ENCODE results near the gene PHACTR1.

PHACTR1 gene

GRCh38 chr6:12851123-12851695 is 134.6 kb downstream of the PHACTR1 start:
- Histone ChIP-seq H3K9ac (ENCODE audit: insufficient read length) (no peak overlapping the region), H3K36me3 (ENCODE audit: insufficient read depth, low read length) (no peaks in the 10 kb centered on the region), H3K9me3 (ENCODE audit: low read depth, low read length) (no peaks in the 10 kb centered on the region), H3K4me3 (no peak overlapping the region), H3K27ac (no peak overlapping the region)
- no peak for DNase-seq (ENCODE audit: low read depth, low spot score)
- TF ChIP-seq FOXP2 (optimal IDR thresholded peaks at IDR 0.05; ENCODE audit: control extremely low read depth, extremely low read length, insufficient read depth) (no peak), EZH2 (IDR thresholded peaks at IDR 0.05) (no peak), POLR2AphosphoS5 (IDR thresholded peaks at IDR 0.05; ENCODE audit: borderline replicate concordance, low read depth, low read length) (no peak)

- no peak for DNase-seq (ENCODE audit: low read depth, low spot score)
- H3K4me3 ChIP-seq = no peak overlapping the region
Measured at GRCh38 chr6:12861603-12862002, 145.0 kb downstream of the PHACTR1 start.

GRCh38 chr6:12865117-12865516 is 148.6 kb downstream of the PHACTR1 start:
- no peaks in the 10 kb centered on the region for H3K36me3 ChIP-seq (ENCODE audit: insufficient read depth, low read length)
- no peak overlapping the region for H3K9ac ChIP-seq (ENCODE audit: insufficient read length)
- DNase-seq (ENCODE audit: low read depth, low spot score) = no peak

More at GRCh38 chr6:12861603-12862002, 145.0 kb downstream of the PHACTR1 start:
- Histone ChIP-seq H3K27ac (no peak overlapping the region), H3K9ac (ENCODE audit: insufficient read length) (no peak overlapping the region), H3K36me3 (ENCODE audit: insufficient read depth, low read length) (no peaks in the 10 kb centered on the region), H3K9me3 (ENCODE audit: low read depth, low read length) (no peaks in the 10 kb centered on the region)
- TF ChIP-seq FOXP2 (optimal IDR thresholded peaks at IDR 0.05; ENCODE audit: control extremely low read depth, extremely low read length, insufficient read depth) (no peak), POLR2AphosphoS5 (IDR thresholded peaks at IDR 0.05; ENCODE audit: borderline replicate concordance, low read depth, low read length) (no peak), EZH2 (IDR thresholded peaks at IDR 0.05) (no peak)

GRCh38 chr6:12865671-12866181 is 149.2 kb downstream of the PHACTR1 start:
- Histone ChIP-seq H3K9ac (ENCODE audit: insufficient read length) (no peak overlapping the region), H3K9me3 (ENCODE audit: low read depth, low read length) (no peaks in the 10 kb centered on the region), H3K4me3 (0 out of 2 replicates have a peak overlapping the region, but pooled peaks have one; percentile 6), H3K36me3 (ENCODE audit: insufficient read depth, low read length) (no peaks in the 10 kb centered on the region), H3K27ac (no peak overlapping the region)
- TF ChIP-seq POLR2AphosphoS5 (IDR thresholded peaks at IDR 0.05; ENCODE audit: borderline replicate concordance, low read depth, low read length) = no peak
- TF ChIP-seq EZH2 (IDR thresholded peaks at IDR 0.05) = no peak
- TF ChIP-seq FOXP2 (optimal IDR thresholded peaks at IDR 0.05; ENCODE audit: control extremely low read depth, extremely low read length, insufficient read depth) = no peak
- no peak for DNase-seq (ENCODE audit: low read depth, low spot score)

More at GRCh38 chr6:12865117-12865516, 148.6 kb downstream of the PHACTR1 start:
- no peaks in the 10 kb centered on the region for H3K9me3 ChIP-seq (ENCODE audit: low read depth, low read length)
- TF ChIP-seq EZH2 (IDR thresholded peaks at IDR 0.05) (no peak), POLR2AphosphoS5 (IDR thresholded peaks at IDR 0.05; ENCODE audit: borderline replicate concordance, low read depth, low read length) (no peak), FOXP2 (optimal IDR thresholded peaks at IDR 0.05; ENCODE audit: control extremely low read depth, extremely low read length, insufficient read depth) (no peak)
- H3K4me3 ChIP-seq = no peak overlapping the region
- H3K27ac ChIP-seq = no peak overlapping the region

GRCh38 chr6:12866422-12867029 is 150.0 kb downstream of the PHACTR1 start:
- H3K9me3 ChIP-seq (ENCODE audit: low read depth, low read length) = no peaks in the 10 kb centered on the region
- DNase-seq (ENCODE audit: low read depth, low spot score) = peak; percentile 35
- TF ChIP-seq POLR2AphosphoS5 (IDR thresholded peaks at IDR 0.05; ENCODE audit: borderline replicate concordance, low read depth, low read length) (no peak), EZH2 (IDR thresholded peaks at IDR 0.05) (no peak), FOXP2 (optimal IDR thresholded peaks at IDR 0.05; ENCODE audit: control extremely low read depth, extremely low read length, insufficient read depth) (no peak)
- H3K9ac ChIP-seq (ENCODE audit: insufficient read length) = no peak overlapping the region
- no peaks in the 10 kb centered on the region for H3K36me3 ChIP-seq (ENCODE audit: insufficient read depth, low read length)
- H3K27ac ChIP-seq = no peak overlapping the region
- H3K4me3 ChIP-seq = 0 out of 2 replicates have a peak overlapping the region, but pooled peaks have one; percentile 6

- no peaks in the 10 kb centered on the region for H3K36me3 ChIP-seq (ENCODE audit: insufficient read depth, low read length)
- no peaks in the 10 kb centered on the region for H3K9me3 ChIP-seq (ENCODE audit: low read depth, low read length)
- no peak overlapping the region for H3K9ac ChIP-seq (ENCODE audit: insufficient read length)
- H3K4me3 ChIP-seq = no peak overlapping the region
- TF ChIP-seq EZH2 (IDR thresholded peaks at IDR 0.05) (no peak), POLR2AphosphoS5 (IDR thresholded peaks at IDR 0.05; ENCODE audit: borderline replicate concordance, low read depth, low read length) (no peak), FOXP2 (optimal IDR thresholded peaks at IDR 0.05; ENCODE audit: control extremely low read depth, extremely low read length, insufficient read depth) (no peak)
- no peak for DNase-seq (ENCODE audit: low read depth, low spot score)
- no peak overlapping the region for H3K27ac ChIP-seq
Measured at GRCh38 chr6:12869816-12870432, 153.4 kb downstream of the PHACTR1 start.

GRCh38 chr6:12873691-12874090 is 157.1 kb downstream of the PHACTR1 start:
- TF ChIP-seq POLR2AphosphoS5 (IDR thresholded peaks at IDR 0.05; ENCODE audit: borderline replicate concordance, low read depth, low read length) = no peak
- no peak for TF ChIP-seq FOXP2 (optimal IDR thresholded peaks at IDR 0.05; ENCODE audit: control extremely low read depth, extremely low read length, insufficient read depth)
- no peak for TF ChIP-seq EZH2 (IDR thresholded peaks at IDR 0.05)
- no peak overlapping the region for H3K4me3 ChIP-seq
- H3K27ac ChIP-seq = no peak overlapping the region
- DNase-seq (ENCODE audit: low read depth, low spot score) = no peak
- no peak overlapping the region for H3K9ac ChIP-seq (ENCODE audit: insufficient read length)
- no peaks in the 10 kb centered on the region for H3K9me3 ChIP-seq (ENCODE audit: low read depth, low read length)
- H3K36me3 ChIP-seq (ENCODE audit: insufficient read depth, low read length) = no peaks in the 10 kb centered on the region

- Histone ChIP-seq H3K36me3 (ENCODE audit: insufficient read depth, low read length) (no peaks in the 10 kb centered on the region), H3K27ac (no peak overlapping the region), H3K4me3 (no peak overlapping the region), H3K9ac (ENCODE audit: insufficient read length) (no peak overlapping the region), H3K9me3 (ENCODE audit: low read depth, low read length) (no peaks in the 10 kb centered on the region)
- no peak for DNase-seq (ENCODE audit: low read depth, low spot score)
- TF ChIP-seq POLR2AphosphoS5 (IDR thresholded peaks at IDR 0.05; ENCODE audit: borderline replicate concordance, low read depth, low read length) = no peak
- TF ChIP-seq EZH2 (IDR thresholded peaks at IDR 0.05) = no peak
- no peak for TF ChIP-seq FOXP2 (optimal IDR thresholded peaks at IDR 0.05; ENCODE audit: control extremely low read depth, extremely low read length, insufficient read depth)
Measured at GRCh38 chr6:12875051-12875450, 158.5 kb downstream of the PHACTR1 start.

Data from SK-N-MC (cell line).